ENCODE results near the gene TTLL12.

Gene TTLL12

DNA sequence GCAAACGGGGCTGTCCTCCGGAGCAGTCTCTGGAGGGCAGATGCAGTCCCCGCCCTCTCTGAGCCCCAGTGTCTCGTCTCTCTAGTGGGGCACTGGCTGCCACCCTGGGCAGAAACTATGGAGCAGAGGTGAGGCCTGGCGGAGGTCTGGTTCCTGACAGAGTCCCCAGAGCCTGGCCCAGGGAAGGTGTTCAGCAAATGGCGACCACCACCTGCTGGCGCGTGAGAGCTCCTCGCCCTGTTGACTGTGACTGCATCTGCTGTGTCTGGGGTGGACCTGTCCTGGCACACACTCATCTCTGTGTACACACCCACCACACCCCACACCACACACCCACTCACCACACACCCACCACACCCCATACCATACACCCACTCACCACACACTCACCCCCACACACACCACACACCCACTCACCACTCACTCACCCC is 18.3 kb upstream of the TTLL12 start:
- Histone ChIP-seq H3K9me3 (ENCODE audit: control insufficient read depth in 1 of 2, low read length in 2 of 2) (no peaks in the 10 kb centered on the region), H3K27ac (ENCODE audit: low read length) (no peak overlapping the region), H3K27me3 (ENCODE audit: low read depth, low read length) (no peaks in the 10 kb centered on the region), H3K4me1 (ENCODE audit: control insufficient read depth in 1 of 2, insufficient read depth in 2 of 2, low read length in 2 of 2) (no peaks in the 10 kb centered on the region), H3K36me3 (ENCODE audit: control insufficient read depth in 1 of 2, insufficient read depth in 2 of 2, low read length in 2 of 2) (no peaks in the 10 kb centered on the region), H3K4me3 (ENCODE audit: low read depth in 1 of 2, low read length in 2 of 2) (no peak overlapping the region)

DNA sequence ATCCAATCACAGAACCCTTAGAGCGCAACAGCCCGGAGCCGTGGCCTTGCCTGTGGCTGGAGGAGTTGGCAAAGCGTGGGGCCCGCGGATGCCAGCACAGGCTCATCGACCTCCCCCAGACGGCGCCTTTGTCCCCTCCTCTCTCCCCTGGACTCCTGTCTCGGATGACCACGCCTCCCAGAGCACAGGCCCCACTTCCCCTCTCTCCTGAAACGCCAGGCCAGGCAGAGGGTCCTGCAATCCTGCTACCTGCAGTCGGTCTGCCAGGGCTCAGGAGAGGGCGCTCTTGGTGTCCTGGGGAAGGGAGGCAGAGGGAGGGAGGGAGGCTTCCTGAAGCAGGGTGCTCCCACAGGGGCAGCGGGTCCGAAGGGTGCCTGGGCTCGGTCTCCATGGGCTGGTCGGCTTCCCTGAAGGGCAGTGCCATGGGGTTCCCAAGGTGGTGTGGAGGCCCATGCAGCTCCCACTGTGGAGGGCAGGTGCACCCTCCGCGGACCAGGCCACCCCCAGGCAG is 16.6 kb upstream of the TTLL12 start:
- Histone ChIP-seq H3K27me3 (ENCODE audit: low read depth, low read length) (no peaks in the 10 kb centered on the region), H3K9me3 (ENCODE audit: control insufficient read depth in 1 of 2, low read length in 2 of 2) (no peaks in the 10 kb centered on the region), H3K27ac (ENCODE audit: low read length) (no peak overlapping the region), H3K4me3 (ENCODE audit: low read depth in 1 of 2, low read length in 2 of 2) (no peak overlapping the region), H3K4me1 (ENCODE audit: control insufficient read depth in 1 of 2, insufficient read depth in 2 of 2, low read length in 2 of 2) (no peaks in the 10 kb centered on the region), H3K36me3 (ENCODE audit: control insufficient read depth in 1 of 2, insufficient read depth in 2 of 2, low read length in 2 of 2) (no peaks in the 10 kb centered on the region)

DNA sequence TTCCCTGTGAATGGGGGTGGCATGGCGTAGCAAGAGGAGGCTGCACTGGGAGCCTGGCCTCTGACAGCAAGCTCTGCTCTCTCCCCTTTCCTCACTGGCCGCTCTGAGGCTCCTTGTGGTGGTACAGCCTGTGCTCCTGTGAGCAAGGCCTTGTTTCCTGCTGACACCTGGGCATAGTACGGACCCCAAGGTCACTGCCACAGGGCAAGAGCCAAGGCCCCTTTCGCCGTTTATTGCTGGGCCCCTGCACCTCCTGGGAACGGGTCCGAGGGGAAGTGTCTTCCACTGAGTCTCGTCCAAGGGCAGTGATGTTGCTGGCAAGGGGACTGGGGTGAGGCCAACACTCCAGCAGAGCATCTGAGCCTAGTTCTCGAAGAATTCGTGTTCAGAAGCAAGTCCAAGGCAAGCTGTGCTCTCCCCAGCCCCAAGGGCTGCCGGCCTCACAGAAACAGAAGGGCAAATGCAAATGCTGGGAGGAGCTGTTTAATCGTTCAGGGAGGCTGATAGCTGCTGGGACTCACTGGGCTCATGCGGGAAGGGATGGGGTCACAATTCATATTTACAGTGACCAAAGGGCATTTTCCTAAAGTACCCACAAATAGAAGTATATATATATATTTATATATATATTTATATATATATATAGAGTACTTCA is 15.9 kb upstream of the TTLL12 start:
- no peak overlapping the region for H3K4me3 ChIP-seq (ENCODE audit: low read depth in 1 of 2, low read length in 2 of 2)
- H3K36me3 ChIP-seq (ENCODE audit: control insufficient read depth in 1 of 2, insufficient read depth in 2 of 2, low read length in 2 of 2) = no peaks in the 10 kb centered on the region
- H3K4me1 ChIP-seq (ENCODE audit: control insufficient read depth in 1 of 2, insufficient read depth in 2 of 2, low read length in 2 of 2) = no peaks in the 10 kb centered on the region
- H3K27me3 ChIP-seq (ENCODE audit: low read depth, low read length) = no peaks in the 10 kb centered on the region
- H3K9me3 ChIP-seq (ENCODE audit: control insufficient read depth in 1 of 2, low read length in 2 of 2) = no peaks in the 10 kb centered on the region
- H3K27ac ChIP-seq (ENCODE audit: low read length) = no peak overlapping the region

DNA sequence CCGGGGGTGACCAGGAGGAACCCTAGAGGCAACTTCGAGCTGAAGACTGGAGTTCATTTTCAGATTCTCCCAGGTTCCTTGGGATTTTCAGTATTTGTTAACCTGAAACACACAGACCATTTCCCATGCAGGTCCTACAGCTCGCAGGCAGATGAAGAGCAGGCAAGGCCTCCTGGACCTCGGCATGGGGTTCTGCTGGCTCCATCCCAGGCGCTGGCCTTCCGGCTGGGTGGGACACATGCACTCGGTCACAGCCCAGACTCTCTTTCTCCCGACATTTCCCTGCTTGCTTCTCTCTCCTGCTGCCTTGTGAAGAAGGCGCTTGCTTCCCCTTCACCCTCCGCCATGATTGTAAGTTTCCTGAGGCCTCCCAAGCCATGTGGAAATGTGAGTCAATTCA is 15.4 kb upstream of the TTLL12 start:
- no peaks in the 10 kb centered on the region for H3K4me1 ChIP-seq (ENCODE audit: control insufficient read depth in 1 of 2, insufficient read depth in 2 of 2, low read length in 2 of 2)
- H3K27ac ChIP-seq (ENCODE audit: low read length) = no peak overlapping the region
- H3K9me3 ChIP-seq (ENCODE audit: control insufficient read depth in 1 of 2, low read length in 2 of 2) = no peaks in the 10 kb centered on the region
- no peaks in the 10 kb centered on the region for H3K36me3 ChIP-seq (ENCODE audit: control insufficient read depth in 1 of 2, insufficient read depth in 2 of 2, low read length in 2 of 2)
- H3K27me3 ChIP-seq (ENCODE audit: low read depth, low read length) = no peaks in the 10 kb centered on the region
- H3K4me3 ChIP-seq (ENCODE audit: low read depth in 1 of 2, low read length in 2 of 2) = no peak overlapping the region

DNA sequence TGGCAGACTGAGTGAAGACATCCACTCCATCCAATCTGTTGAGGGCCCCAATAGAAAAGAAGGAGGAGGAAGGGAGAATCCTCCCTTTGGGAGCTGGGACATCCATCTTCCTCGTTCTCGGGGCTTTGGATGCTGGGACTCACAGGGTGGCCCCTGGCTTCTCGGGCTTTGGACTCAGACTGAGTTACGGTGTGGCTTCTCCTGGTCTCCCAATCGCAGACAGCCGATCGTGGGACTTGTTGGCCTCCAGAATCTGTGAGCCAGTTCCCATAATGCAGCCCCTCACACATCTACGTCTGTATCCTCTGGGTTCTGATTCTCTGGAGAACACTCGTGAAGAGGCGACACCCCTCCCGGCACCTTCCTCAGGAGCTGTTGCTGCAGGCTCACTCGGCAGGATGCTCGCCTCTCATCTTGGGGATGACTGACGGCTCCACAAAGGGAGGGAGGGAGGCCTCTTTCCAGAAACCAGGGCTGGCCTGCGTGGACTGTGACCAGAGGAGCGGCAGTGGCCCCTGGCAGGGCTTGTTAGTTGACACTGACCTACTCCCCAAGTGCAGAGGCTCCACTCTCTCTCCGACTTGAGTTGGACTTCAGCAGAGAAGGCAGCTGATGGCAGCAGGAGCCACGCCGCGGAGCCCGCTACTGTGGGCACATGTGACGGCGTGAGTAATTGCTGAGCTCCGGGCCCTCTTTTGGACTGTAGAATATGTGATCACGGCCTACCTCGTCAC is 14.7 kb upstream of the TTLL12 start:
- no peak overlapping the region for H3K4me3 ChIP-seq (ENCODE audit: low read depth in 1 of 2, low read length in 2 of 2)
- H3K27me3 ChIP-seq (ENCODE audit: low read depth, low read length) = no peaks in the 10 kb centered on the region
- H3K27ac ChIP-seq (ENCODE audit: low read length) = no peak overlapping the region
- H3K4me1 ChIP-seq (ENCODE audit: control insufficient read depth in 1 of 2, insufficient read depth in 2 of 2, low read length in 2 of 2) = no peaks in the 10 kb centered on the region
- no peaks in the 10 kb centered on the region for H3K9me3 ChIP-seq (ENCODE audit: control insufficient read depth in 1 of 2, low read length in 2 of 2)
- no peaks in the 10 kb centered on the region for H3K36me3 ChIP-seq (ENCODE audit: control insufficient read depth in 1 of 2, insufficient read depth in 2 of 2, low read length in 2 of 2)

DNA sequence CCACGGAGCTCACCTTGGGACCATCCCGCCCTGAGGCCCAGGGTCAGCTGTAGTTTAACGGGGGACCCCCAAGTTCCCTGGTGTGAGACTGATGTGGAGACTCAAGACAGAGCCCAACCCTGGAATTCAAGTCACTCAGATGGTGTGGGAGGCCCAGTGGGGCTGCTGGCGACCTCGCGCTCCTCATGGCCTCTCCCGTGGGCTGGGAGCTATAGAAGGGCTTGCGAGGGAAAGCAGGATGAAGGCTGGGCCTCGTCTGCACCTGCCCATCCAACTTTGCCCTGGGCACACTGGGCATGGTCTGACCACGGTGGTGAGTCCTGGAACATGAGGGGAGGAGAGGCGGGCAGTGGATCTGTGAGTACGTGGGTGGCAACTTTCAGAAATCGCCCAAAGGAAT is 13.6 kb upstream of the TTLL12 start:
- H3K27me3 ChIP-seq (ENCODE audit: low read depth, low read length) = peaks cover 6% of the 10 kb centered on the region
- H3K4me1 ChIP-seq (ENCODE audit: control insufficient read depth in 1 of 2, insufficient read depth in 2 of 2, low read length in 2 of 2) = no peaks in the 10 kb centered on the region
- H3K36me3 ChIP-seq (ENCODE audit: control insufficient read depth in 1 of 2, insufficient read depth in 2 of 2, low read length in 2 of 2) = no peaks in the 10 kb centered on the region
- H3K27ac ChIP-seq (ENCODE audit: low read length) = no peak overlapping the region
- H3K4me3 ChIP-seq (ENCODE audit: low read depth in 1 of 2, low read length in 2 of 2) = no peak overlapping the region
- H3K9me3 ChIP-seq (ENCODE audit: control insufficient read depth in 1 of 2, low read length in 2 of 2) = no peaks in the 10 kb centered on the region

DNA sequence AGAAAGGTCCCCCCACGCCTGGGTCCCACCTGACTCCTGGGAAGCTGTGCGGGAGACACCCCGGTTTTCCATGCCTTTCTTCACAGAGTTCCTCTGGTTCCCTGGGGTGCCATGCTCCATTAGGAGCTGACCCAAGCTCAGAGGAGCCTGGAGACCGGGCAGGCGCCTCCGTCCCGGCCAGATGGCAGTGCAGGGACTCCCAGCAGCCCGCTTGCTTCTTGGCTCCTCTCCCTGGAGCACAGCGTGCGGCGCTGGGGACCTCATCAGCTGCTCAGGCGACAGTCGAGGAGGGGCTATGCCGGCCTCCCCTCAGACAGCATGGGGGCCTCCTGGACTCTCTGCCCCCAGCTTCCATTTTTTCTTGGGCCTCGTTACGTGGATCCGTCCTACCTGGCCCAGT is 13.1 kb upstream of the TTLL12 start:
- H3K4me1 ChIP-seq (ENCODE audit: control insufficient read depth in 1 of 2, insufficient read depth in 2 of 2, low read length in 2 of 2) = no peaks in the 10 kb centered on the region
- H3K27ac ChIP-seq (ENCODE audit: low read length) = no peak overlapping the region
- H3K9me3 ChIP-seq (ENCODE audit: control insufficient read depth in 1 of 2, low read length in 2 of 2) = no peaks in the 10 kb centered on the region
- H3K4me3 ChIP-seq (ENCODE audit: low read depth in 1 of 2, low read length in 2 of 2) = no peak overlapping the region
- peaks cover 6% of the 10 kb centered on the region for H3K27me3 ChIP-seq (ENCODE audit: low read depth, low read length)
- H3K36me3 ChIP-seq (ENCODE audit: control insufficient read depth in 1 of 2, insufficient read depth in 2 of 2, low read length in 2 of 2) = no peaks in the 10 kb centered on the region

DNA sequence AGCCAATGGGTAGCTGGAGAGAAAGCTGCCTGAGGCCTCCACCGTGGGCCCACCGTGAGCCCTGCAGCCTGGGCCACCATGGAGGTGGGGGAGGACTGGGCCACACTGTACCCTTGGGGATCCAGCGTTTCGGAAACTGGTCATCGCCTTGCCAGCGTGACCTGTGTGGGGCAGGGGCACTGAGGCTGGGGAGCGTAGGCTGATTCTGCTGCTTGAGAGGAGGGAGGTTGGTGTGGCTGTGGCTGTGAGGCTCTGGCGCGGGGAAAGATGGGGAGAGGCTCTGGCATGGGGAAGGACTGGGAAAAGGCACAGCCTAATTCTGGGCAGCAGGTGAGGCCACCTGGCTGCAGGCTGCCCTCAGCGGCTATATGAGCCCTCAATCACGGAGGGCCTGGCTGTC is 12.6 kb upstream of the TTLL12 start:
- no peaks in the 10 kb centered on the region for H3K36me3 ChIP-seq (ENCODE audit: control insufficient read depth in 1 of 2, insufficient read depth in 2 of 2, low read length in 2 of 2)
- no peaks in the 10 kb centered on the region for H3K4me1 ChIP-seq (ENCODE audit: control insufficient read depth in 1 of 2, insufficient read depth in 2 of 2, low read length in 2 of 2)
- no peak overlapping the region for H3K4me3 ChIP-seq (ENCODE audit: low read depth in 1 of 2, low read length in 2 of 2)
- H3K27ac ChIP-seq (ENCODE audit: low read length) = no peak overlapping the region
- peaks cover 6% of the 10 kb centered on the region for H3K27me3 ChIP-seq (ENCODE audit: low read depth, low read length)
- no peaks in the 10 kb centered on the region for H3K9me3 ChIP-seq (ENCODE audit: control insufficient read depth in 1 of 2, low read length in 2 of 2)

DNA sequence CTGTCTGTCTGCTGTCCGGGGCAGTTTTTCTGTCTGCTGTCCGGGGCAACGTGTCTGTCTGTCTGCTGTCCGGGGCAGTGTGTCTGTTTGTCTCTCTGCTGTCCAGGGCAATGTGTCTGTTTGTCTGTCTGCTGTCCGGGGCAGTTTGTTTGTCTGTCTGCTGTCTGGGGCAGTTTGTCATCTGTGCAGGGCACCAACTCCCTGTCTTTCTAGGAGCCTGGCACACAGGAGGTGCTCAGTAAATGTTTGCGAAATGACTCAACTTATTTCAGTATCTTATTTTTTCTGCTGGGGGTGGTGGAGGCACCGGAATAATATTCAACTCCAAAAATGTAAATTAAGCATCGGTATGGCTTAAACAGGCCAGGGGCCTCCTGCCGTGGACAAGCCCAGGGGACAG is 12.0 kb upstream of the TTLL12 start:
- no peaks in the 10 kb centered on the region for H3K36me3 ChIP-seq (ENCODE audit: control insufficient read depth in 1 of 2, insufficient read depth in 2 of 2, low read length in 2 of 2)
- H3K27ac ChIP-seq (ENCODE audit: low read length) = no peak overlapping the region
- H3K4me1 ChIP-seq (ENCODE audit: control insufficient read depth in 1 of 2, insufficient read depth in 2 of 2, low read length in 2 of 2) = no peaks in the 10 kb centered on the region
- H3K4me3 ChIP-seq (ENCODE audit: low read depth in 1 of 2, low read length in 2 of 2) = no peak overlapping the region
- peaks cover 6% of the 10 kb centered on the region for H3K27me3 ChIP-seq (ENCODE audit: low read depth, low read length)
- H3K9me3 ChIP-seq (ENCODE audit: control insufficient read depth in 1 of 2, low read length in 2 of 2) = no peaks in the 10 kb centered on the region

DNA sequence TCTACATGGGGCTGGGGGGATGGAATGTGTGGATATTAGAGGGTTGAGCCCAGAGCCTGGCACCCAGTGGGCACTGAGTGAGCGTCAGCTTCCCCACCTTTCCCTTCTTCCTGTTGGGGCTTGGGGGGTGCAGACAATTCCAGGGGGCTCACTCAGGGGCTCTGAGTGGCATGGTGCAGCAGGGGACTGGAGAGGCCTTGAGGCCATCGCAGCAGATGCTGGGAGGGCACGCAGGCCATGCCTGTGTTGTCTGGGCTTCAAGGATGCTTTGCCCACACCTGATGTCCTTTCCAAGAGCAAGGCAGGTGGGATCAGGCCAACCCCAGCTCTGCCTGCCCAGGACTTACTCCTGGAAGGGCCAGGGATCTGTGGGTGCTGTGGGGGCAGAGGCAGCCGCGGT is 11.2 kb upstream of the TTLL12 start:
- H3K4me3 ChIP-seq (ENCODE audit: low read depth in 1 of 2, low read length in 2 of 2) = no peak overlapping the region
- H3K36me3 ChIP-seq (ENCODE audit: control insufficient read depth in 1 of 2, insufficient read depth in 2 of 2, low read length in 2 of 2) = no peaks in the 10 kb centered on the region
- H3K27me3 ChIP-seq (ENCODE audit: low read depth, low read length) = peaks cover 6% of the 10 kb centered on the region
- no peak overlapping the region for H3K27ac ChIP-seq (ENCODE audit: low read length)
- no peaks in the 10 kb centered on the region for H3K4me1 ChIP-seq (ENCODE audit: control insufficient read depth in 1 of 2, insufficient read depth in 2 of 2, low read length in 2 of 2)
- no peaks in the 10 kb centered on the region for H3K9me3 ChIP-seq (ENCODE audit: control insufficient read depth in 1 of 2, low read length in 2 of 2)

DNA sequence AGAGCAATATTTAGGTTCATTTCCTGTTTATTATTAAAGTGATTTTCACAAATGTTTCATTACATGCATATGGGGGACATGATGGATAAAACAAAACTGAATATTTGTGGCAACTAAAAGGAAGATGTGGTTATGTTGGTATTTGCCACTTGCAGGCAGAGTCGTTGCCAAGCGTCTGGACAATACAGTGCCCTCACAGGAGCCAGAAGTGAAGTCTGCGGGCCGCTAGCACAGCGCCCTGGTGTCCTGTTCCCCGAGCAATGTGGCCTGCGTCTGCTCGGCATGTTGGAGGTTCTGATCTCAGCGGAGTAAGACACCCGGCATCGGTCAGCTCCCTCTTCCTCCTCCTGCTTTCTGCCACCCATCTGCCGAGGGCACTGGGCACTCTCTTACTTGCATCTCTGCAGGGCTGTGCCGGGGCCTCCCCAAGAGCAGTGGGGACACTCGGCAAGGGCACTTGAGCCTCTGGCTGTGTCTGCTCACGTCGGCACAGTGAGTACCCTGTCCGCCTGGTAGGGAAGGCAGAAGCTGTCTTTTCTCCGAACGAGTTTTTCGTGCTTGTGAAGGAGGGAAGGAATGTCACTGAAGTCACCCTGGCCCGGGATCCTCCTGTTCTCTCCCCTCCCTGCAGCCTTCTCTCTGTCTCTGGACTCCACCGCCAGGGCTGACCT is 10.5 kb upstream of the TTLL12 start:
- H3K27me3 ChIP-seq (ENCODE audit: low read depth, low read length) = peaks cover 6% of the 10 kb centered on the region
- H3K36me3 ChIP-seq (ENCODE audit: control insufficient read depth in 1 of 2, insufficient read depth in 2 of 2, low read length in 2 of 2) = no peaks in the 10 kb centered on the region
- H3K4me3 ChIP-seq (ENCODE audit: low read depth in 1 of 2, low read length in 2 of 2) = no peak overlapping the region
- no peaks in the 10 kb centered on the region for H3K4me1 ChIP-seq (ENCODE audit: control insufficient read depth in 1 of 2, insufficient read depth in 2 of 2, low read length in 2 of 2)
- no peaks in the 10 kb centered on the region for H3K9me3 ChIP-seq (ENCODE audit: control insufficient read depth in 1 of 2, low read length in 2 of 2)
- no peak overlapping the region for H3K27ac ChIP-seq (ENCODE audit: low read length)

All from muscle layer of duodenum (tissue), 2 donors.